Stimulated activated CD8-positive, alpha-beta memory T cell treated with anti-CD3 and anti-CD28 coated beads, Interleukin-4, amount 100 ng/mL, for 4 hours (primary cell): ENCODE results near the gene DOP1B.

Experiments
- DNase-seq, 2 donors: peaks; one replicate each; pipeline ENCODE4 v3.0.0-alpha.2; 2020; ENCODE audit warnings: low read depth in 2 of 2, low spot score in 1 of 2

DOP1B gene

GRCh38 chr21:36200081-36200561 lies 43.5 kb downstream of the DOP1B start:
- DNase-seq: no peak

- DNase-seq: no peak
Measured at GRCh38 chr21:36202726-36203602, 46.3 kb downstream of the DOP1B start.

GRCh38 chr21:36203603-36203889 lies 46.9 kb downstream of the DOP1B start:
- peak in 1 of 2 donors; percentile 20 for DNase-seq

- no peak for DNase-seq
Measured at GRCh38 chr21:36204980-36205379, 48.4 kb downstream of the DOP1B start.

- no peak for DNase-seq
Measured at GRCh38 chr21:36205962-36206361, 49.3 kb downstream of the DOP1B start.
